ENCODE data around the gene POU3F4.

Gene POU3F4

GRCh38 chrX:83535417-83536196 is 27.5 kb downstream of the POU3F4 start:
- no peak for TF ChIP-seq FOXP2 (optimal IDR thresholded peaks at IDR 0.05; ENCODE audit: borderline replicate concordance, extremely low read depth, extremely low read length, insufficient read depth)
- TF ChIP-seq TAF1 (IDR thresholded peaks at IDR 0.05; ENCODE audit: borderline replicate concordance, insufficient read depth, low read length), result no peak
- TF ChIP-seq REST (IDR thresholded peaks at IDR 0.05; ENCODE audit: insufficient read depth in 1 of 2, low read depth in 2 of 2, low read length in 2 of 2), result no peak
- TF ChIP-seq POLR2AphosphoS5 (IDR thresholded peaks at IDR 0.05; ENCODE audit: low read depth, low read length), result no peak
- no peak for TF ChIP-seq SIN3A (IDR thresholded peaks at IDR 0.05; ENCODE audit: borderline replicate concordance, insufficient read depth, low read length)

All from PFSK-1 (cell line).